HepG2 (cell line): Measurements from ENCODE around the gene KIF17. TPM values are rescaled to one million over a fixed set of nuclear protein-coding genes. Genes with fewer than 3 reads are reported as not detected.

Experiments
- ATAC-seq: fragments of 200-7000 bp; cut with Tn5 transposase; 3 replicates; pipeline ENCODE4 v1.9.1; 2020; ENCODE audit warnings: mild to moderate bottlenecking, moderate library complexity
- BruUV-seq: library from RNA; stranded (reverse); fragments of 400-500 nt; replicated peaks from 2 replicates; lab custom pipeline; 2021; lab: Mats Ljungman, UMichigan
- CTCF ChIA-PET: fragments of 300-600 bp; formaldehyde crosslinking; extraction: SDS; loops from one replicate; lab custom pipeline; 2021; ENCODE audit warnings: low total read pairs, inconsistent platforms, low intra/inter-chr PET ratio; lab: Yijun Ruan, JAX
- POLR2A ChIA-PET: fragments of 350-600 bp; sonication (Branson Sonifier 250); formaldehyde crosslinking; loops from one replicate; lab custom pipeline; 2020; ENCODE audit warnings: antibody characterized with exemption, inconsistent platforms; lab: Yijun Ruan, JAX
- DNase-seq: peaks from one replicate; pipeline ENCODE4 v3.0.0-alpha.2; 2015; ENCODE audit warnings: low spot score
- FAIRE-seq: peaks from 3 replicates; lab custom pipeline; 2011; peaks lifted over from hg19 to GRCh38; lab: Jason Lieb, UNC
- H2AFZ ChIP-seq: one replicate; pipeline ENCODE4 v1.6.1; 2011; ENCODE audit warnings: low read length, inconsistent platforms
- H3K27ac ChIP-seq: fragments of 300-600 bp; 3 replicates; pipeline ENCODE4 v1.8.0; 2011; ENCODE audit warnings: mixed run types, mild to moderate bottlenecking, mixed read lengths, low read length, inconsistent platforms; ENCODE audit not compliant: insufficient read depth; ENCODE audit errors: extremely low read length
- H3K27me3 ChIP-seq, 2 experiments: fragments of 200-600 bp in 1 of 2; 2 replicates in 1 of 2; 3 replicates in 1 of 2; pipeline versions ENCODE4 v1.6.0 to v1.8.0; 2011; ENCODE audit warnings: low read length in 2 of 2, mild to moderate bottlenecking in 2 of 2, moderate library complexity in 2 of 2, inconsistent platforms in 1 of 2; ENCODE audit not compliant: insufficient read depth in 2 of 2, control insufficient read depth in 1 of 2
- H3K36me3 ChIP-seq, 2 experiments: fragments of 200-600 bp in 1 of 2; replicated peaks in 1 of 2; 2 replicates in 1 of 2; 3 replicates in 1 of 2; pipeline versions ENCODE4 v1.5.1 to v1.8.0; 2011; ENCODE audit warnings: low read length in 2 of 2, inconsistent platforms in 1 of 2; ENCODE audit not compliant: insufficient read depth in 2 of 2, control insufficient read depth in 1 of 2
- H3K4me1 ChIP-seq: 2 replicates; pipeline ENCODE4 v1.5.1; 2012; ENCODE audit warnings: low read length, inconsistent platforms; ENCODE audit not compliant: insufficient read depth
- H3K4me2 ChIP-seq: 2 replicates; pipeline ENCODE4 v1.6.0; 2011; ENCODE audit warnings: low read depth, low read length, inconsistent platforms
- H3K4me3 ChIP-seq, 3 experiments: fragments of 200-600 bp in 1 of 3; sonication (generic), shearing (Covaris generic) in 1 of 3; replicated peaks in 1 of 3; 2 replicates each; pipeline ENCODE4 v1.5.1; 2011 to 2016; ENCODE audit warnings: low read length in 3 of 3, inconsistent platforms in 2 of 3, low read depth in 2 of 3, mild to moderate bottlenecking in 2 of 3, control low read depth in 1 of 3, mixed read lengths in 1 of 3; ENCODE audit not compliant: insufficient read depth in 1 of 3
- H3K79me2 ChIP-seq: one replicate; pipeline ENCODE4 v1.6.1; 2011; ENCODE audit warnings: low read length, inconsistent platforms; ENCODE audit not compliant: insufficient read depth
- H3K9ac ChIP-seq: 2 replicates; pipeline ENCODE4 v1.6.0; 2011; ENCODE audit warnings: mild to moderate bottlenecking, low read depth, low read length, inconsistent platforms; ENCODE audit not compliant: insufficient read depth
- H3K9me3 ChIP-seq: 2 replicates; pipeline ENCODE4 v1.5.1; 2012; ENCODE audit warnings: mild to moderate bottlenecking, low read length
- H4K20me1 ChIP-seq: 2 replicates; pipeline ENCODE4 v1.6.0; 2011; ENCODE audit warnings: inconsistent platforms, mild to moderate bottlenecking, low read length, moderate library complexity; ENCODE audit not compliant: insufficient read depth
- ETV5 ChIP-seq: IDR thresholded peaks from 2 replicates; pipeline ENCODE4 v1.6.1; 2018; ENCODE audit warnings: missing biosample characterization, missing genetic modification reagents, inconsistent platforms, borderline replicate concordance
- FOXA3 ChIP-seq: IDR thresholded peaks from 2 replicates; pipeline ENCODE4 v1.6.1; 2016; ENCODE audit warnings: missing genetic modification reagents, missing compliant biosample characterization
- FOXP1 ChIP-seq, 2 experiments: fragments of 450-650 bp in 1 of 2; IDR thresholded peaks; 2 replicates each; pipeline ENCODE4 v1.6.1; 2017 to 2018; ENCODE audit warnings: antibody characterized with exemption in 1 of 2
- GATAD2A ChIP-seq: IDR thresholded peaks from 2 replicates; pipeline ENCODE4 v1.6.1; 2016
- SALL1 ChIP-seq: sonication (generic); formaldehyde crosslinking; IDR thresholded peaks from 2 replicates; pipeline ENCODE4 v1.8.0; 2022; ENCODE audit warnings: mild to moderate bottlenecking, missing genetic modification reagents
- SOX5 ChIP-seq: IDR thresholded peaks from 2 replicates; pipeline ENCODE4 v1.6.1; 2016; ENCODE audit warnings: borderline replicate concordance
- SP5 ChIP-seq: IDR thresholded peaks from 2 replicates; pipeline ENCODE4 v1.6.1; 2016; ENCODE audit warnings: low read depth, borderline replicate concordance
- ZMYM3 ChIP-seq: sonication (generic); formaldehyde crosslinking; IDR thresholded peaks from 2 replicates; pipeline ENCODE4 v1.5.1; 2020; ENCODE audit warnings: mild to moderate bottlenecking, missing genetic modification reagents
- ZNF337 ChIP-seq: sonication (generic); formaldehyde crosslinking; IDR thresholded peaks from 2 replicates; pipeline ENCODE4 v1.5.1; 2020; ENCODE audit warnings: missing genetic modification reagents, low read depth, mild to moderate bottlenecking, borderline replicate concordance
- ZNF792 ChIP-seq: IDR thresholded peaks from 2 replicates; pipeline ENCODE4 v1.6.1; 2016
- WGBS: methylation state at CpG from one replicate; pipeline ENCODE4 v1.1.6; 2017; ENCODE audit warnings: low lambda C conversion rate; 5-methylcytosine and 5-hydroxymethylcytosine counted together
- in situ Hi-C: cut with HindIII; loops from 2 replicates; pipeline ENCODE4 v1.10.0; 2017; ENCODE audit warnings: low pct_unique_long_range_greater_than_20kb; ENCODE audit not compliant: extremely low pct_ligation_motif_present
- intact Hi-C: fragments of 100-400 bp; cut with micrococcal nuclease; formaldehyde crosslinking; loops from one replicate; pipeline ENCODE4 v1.10.0; 2022; ENCODE audit not compliant: unreplicated experiment
- polyA plus RNA-seq, 8 experiments: library from polyadenylated mRNA; depleted of rRNA in 3 of 8; stranded (reverse) in 7 of 8; unstranded in 1 of 8; fragments of >200 nt; fragmentation: Illumina TruSeq in 4 of 8; extraction: Trizol in 4 of 8; gene quantifications; 2 replicates each; pipeline versions ENCODE4 v1.2.1 to v1.2.3, GENCODE V29; 2011 to 2016; ENCODE audit warnings: low read depth in 4 of 8, missing spikeins in 1 of 8, mixed read lengths in 1 of 8; ENCODE audit not compliant: insufficient read depth in 1 of 8
- total RNA-seq, 5 experiments: library from RNA; depleted of rRNA; stranded (reverse); fragments of >200 nt; fragmentation: Illumina TruSeq; extraction: Trizol; gene quantifications; 2 replicates each; pipeline ENCODE4 v1.2.3, GENCODE V29; 2016; ENCODE audit warnings: low read depth in 1 of 5
- TF ChIP-seq, protein P1 (sequence below): sonication (generic); formaldehyde crosslinking; IDR thresholded peaks from 2 replicates; pipeline ENCODE4 v1.4.0; 2020; ENCODE audit warnings: mild to moderate bottlenecking, missing genetic modification reagents, borderline replicate concordance
- TF ChIP-seq, protein P2 (sequence below): sonication (generic); formaldehyde crosslinking; IDR thresholded peaks from 2 replicates; pipeline ENCODE4; 2020; ENCODE audit warnings: missing genetic modification reagents, mild to moderate bottlenecking, borderline replicate concordance
- TF ChIP-seq, protein P3 (sequence below): IDR thresholded peaks from 2 replicates; pipeline ENCODE4 v1.4.0; 2020; ENCODE audit warnings: mild to moderate bottlenecking, missing genetic modification reagents

Gene KIF17
- total and polyA plus RNA-seq, 2 of the 13 experiments (the other 11 are each of a cell fraction or from before 2014, with no cell fraction given) = 0.24 to 0.44 TPM

DNA sequence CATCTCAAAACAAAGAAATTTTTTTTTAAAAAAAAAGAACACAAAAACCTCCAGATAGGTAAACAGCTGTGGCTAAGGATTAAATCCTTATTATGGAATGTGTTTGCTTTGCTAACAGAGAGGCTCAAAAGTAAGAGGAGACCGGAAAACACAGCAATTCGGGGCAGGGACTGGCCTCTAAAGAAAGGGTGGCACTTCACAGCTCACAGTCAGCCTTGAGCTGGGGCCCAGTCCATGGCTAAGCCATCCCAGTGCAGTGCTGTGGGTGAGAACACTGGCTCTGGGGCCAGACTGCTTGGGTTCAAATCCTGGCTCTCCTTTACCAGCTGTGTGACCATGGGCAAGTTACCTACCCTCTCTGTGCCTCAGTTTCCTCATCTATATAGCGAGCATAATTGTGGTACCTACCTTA is 28.2 kb downstream of the KIF17 start:
- peak; percentile 55 for DNase-seq
- peaks cover 3 to 39% of the 10 kb centered on the region in 2 experiments; a peak in 4 of 5 replicates for H3K27me3 ChIP-seq
- ChIA-PET CTCF (no interaction called here), POLR2A (interaction anchor here (1.0 to 1.1 kb wide), 2 partner anchors 28 to 97 kb away, joined by 3 to 4 read pairs; partner anchors contain the start of genes DDOST and HP1BP3)
- H3K4me1 ChIP-seq = peaks cover 41% of the 10 kb centered on the region
- ATAC-seq = peak; percentile 54
- 19% methylated on average over 3 of the region's 3 CpGs for WGBS
- H3K9ac ChIP-seq = no peak overlapping the region
- H4K20me1 ChIP-seq = no peaks in the 10 kb centered on the region
- no peak overlapping the region for H3K4me3 ChIP-seq
- no peaks in the 10 kb centered on the region for H3K79me2 ChIP-seq
- no peak overlapping the region for H2AFZ ChIP-seq
- no TSS peak for BruUV-seq
- no peak overlapping the region for H3K27ac ChIP-seq
- no peaks in the 10 kb centered on the region for H3K9me3 ChIP-seq
- no peaks in the 10 kb centered on the region for H3K36me3 ChIP-seq
- H3K4me2 ChIP-seq = 0 out of 2 replicates have a peak overlapping the region, but pooled peaks have one; percentile 2
- intact Hi-C loops (no loop called here), in situ Hi-C loops (loop anchor here (5.0 kb wide), 1 partner anchor 508 kb away; no protein-coding TSS in a partner anchor)
- peak; percentile 34 for FAIRE-seq
- TF ChIP-seq ETV5 (peak; percentile 44; the same call in 1 of the 2 replicates), SP5 (CRISPR knock-in tag) (0 out of 2 replicates have a peak, but pooled peaks have one; percentile 11), ZMYM3 (CRISPR knock-in tag) (peak; percentile 82), SALL1 (CRISPR knock-in tag) (0 out of 2 replicates have a peak, but pooled peaks have one; percentile 23), SOX5 (CRISPR knock-in tag) (peak; percentile 75; the same call in 1 of the 2 replicates), ZNF337 (CRISPR knock-in tag) (no peak), FOXA3 (CRISPR knock-in tag) (peak; percentile 43; the same call in 1 of the 2 replicates), GATAD2A (peak; percentile 60), ZNF792 (CRISPR knock-in tag) (0 out of 2 replicates have a peak, but pooled peaks have one; percentile 25), FOXP1 (IDR thresholded peaks at IDR 0.05) (no peak), FOXP1 (CRISPR knock-in tag; IDR thresholded peaks at IDR 0.05) (peak; percentile 34; the same call in 1 of the 2 replicates)
- TF ChIP-seq, protein P1, sequence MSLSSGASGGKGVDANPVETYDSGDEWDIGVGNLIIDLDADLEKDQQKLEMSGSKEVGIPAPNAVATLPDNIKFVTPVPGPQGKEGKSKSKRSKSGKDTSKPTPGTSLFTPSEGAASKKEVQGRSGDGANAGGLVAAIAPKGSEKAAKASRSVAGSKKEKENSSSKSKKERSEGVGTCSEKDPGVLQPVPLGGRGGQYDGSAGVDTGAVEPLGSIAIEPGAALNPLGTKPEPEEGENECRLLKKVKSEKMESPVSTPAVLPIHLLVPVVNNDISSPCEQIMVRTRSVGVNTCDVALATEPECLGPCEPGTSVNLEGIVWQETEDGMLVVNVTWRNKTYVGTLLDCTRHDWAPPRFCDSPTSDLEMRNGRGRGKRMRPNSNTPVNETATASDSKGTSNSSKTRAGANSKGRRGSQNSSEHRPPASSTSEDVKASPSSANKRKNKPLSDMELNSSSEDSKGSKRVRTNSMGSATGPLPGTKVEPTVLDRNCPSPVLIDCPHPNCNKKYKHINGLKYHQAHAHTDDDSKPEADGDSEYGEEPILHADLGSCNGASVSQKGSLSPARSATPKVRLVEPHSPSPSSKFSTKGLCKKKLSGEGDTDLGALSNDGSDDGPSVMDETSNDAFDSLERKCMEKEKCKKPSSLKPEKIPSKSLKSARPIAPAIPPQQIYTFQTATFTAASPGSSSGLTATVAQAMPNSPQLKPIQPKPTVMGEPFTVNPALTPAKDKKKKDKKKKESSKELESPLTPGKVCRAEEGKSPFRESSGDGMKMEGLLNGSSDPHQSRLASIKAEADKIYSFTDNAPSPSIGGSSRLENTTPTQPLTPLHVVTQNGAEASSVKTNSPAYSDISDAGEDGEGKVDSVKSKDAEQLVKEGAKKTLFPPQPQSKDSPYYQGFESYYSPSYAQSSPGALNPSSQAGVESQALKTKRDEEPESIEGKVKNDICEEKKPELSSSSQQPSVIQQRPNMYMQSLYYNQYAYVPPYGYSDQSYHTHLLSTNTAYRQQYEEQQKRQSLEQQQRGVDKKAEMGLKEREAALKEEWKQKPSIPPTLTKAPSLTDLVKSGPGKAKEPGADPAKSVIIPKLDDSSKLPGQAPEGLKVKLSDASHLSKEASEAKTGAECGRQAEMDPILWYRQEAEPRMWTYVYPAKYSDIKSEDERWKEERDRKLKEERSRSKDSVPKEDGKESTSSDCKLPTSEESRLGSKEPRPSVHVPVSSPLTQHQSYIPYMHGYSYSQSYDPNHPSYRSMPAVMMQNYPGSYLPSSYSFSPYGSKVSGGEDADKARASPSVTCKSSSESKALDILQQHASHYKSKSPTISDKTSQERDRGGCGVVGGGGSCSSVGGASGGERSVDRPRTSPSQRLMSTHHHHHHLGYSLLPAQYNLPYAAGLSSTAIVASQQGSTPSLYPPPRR = peak; percentile 14; the same call in 1 of the 2 replicates
- TF ChIP-seq, protein P2, sequence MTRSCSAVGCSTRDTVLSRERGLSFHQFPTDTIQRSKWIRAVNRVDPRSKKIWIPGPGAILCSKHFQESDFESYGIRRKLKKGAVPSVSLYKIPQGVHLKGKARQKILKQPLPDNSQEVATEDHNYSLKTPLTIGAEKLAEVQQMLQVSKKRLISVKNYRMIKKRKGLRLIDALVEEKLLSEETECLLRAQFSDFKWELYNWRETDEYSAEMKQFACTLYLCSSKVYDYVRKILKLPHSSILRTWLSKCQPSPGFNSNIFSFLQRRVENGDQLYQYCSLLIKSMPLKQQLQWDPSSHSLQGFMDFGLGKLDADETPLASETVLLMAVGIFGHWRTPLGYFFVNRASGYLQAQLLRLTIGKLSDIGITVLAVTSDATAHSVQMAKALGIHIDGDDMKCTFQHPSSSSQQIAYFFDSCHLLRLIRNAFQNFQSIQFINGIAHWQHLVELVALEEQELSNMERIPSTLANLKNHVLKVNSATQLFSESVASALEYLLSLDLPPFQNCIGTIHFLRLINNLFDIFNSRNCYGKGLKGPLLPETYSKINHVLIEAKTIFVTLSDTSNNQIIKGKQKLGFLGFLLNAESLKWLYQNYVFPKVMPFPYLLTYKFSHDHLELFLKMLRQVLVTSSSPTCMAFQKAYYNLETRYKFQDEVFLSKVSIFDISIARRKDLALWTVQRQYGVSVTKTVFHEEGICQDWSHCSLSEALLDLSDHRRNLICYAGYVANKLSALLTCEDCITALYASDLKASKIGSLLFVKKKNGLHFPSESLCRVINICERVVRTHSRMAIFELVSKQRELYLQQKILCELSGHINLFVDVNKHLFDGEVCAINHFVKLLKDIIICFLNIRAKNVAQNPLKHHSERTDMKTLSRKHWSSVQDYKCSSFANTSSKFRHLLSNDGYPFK (CRISPR knock-in tag) = no peak
- TF ChIP-seq, protein P3, sequence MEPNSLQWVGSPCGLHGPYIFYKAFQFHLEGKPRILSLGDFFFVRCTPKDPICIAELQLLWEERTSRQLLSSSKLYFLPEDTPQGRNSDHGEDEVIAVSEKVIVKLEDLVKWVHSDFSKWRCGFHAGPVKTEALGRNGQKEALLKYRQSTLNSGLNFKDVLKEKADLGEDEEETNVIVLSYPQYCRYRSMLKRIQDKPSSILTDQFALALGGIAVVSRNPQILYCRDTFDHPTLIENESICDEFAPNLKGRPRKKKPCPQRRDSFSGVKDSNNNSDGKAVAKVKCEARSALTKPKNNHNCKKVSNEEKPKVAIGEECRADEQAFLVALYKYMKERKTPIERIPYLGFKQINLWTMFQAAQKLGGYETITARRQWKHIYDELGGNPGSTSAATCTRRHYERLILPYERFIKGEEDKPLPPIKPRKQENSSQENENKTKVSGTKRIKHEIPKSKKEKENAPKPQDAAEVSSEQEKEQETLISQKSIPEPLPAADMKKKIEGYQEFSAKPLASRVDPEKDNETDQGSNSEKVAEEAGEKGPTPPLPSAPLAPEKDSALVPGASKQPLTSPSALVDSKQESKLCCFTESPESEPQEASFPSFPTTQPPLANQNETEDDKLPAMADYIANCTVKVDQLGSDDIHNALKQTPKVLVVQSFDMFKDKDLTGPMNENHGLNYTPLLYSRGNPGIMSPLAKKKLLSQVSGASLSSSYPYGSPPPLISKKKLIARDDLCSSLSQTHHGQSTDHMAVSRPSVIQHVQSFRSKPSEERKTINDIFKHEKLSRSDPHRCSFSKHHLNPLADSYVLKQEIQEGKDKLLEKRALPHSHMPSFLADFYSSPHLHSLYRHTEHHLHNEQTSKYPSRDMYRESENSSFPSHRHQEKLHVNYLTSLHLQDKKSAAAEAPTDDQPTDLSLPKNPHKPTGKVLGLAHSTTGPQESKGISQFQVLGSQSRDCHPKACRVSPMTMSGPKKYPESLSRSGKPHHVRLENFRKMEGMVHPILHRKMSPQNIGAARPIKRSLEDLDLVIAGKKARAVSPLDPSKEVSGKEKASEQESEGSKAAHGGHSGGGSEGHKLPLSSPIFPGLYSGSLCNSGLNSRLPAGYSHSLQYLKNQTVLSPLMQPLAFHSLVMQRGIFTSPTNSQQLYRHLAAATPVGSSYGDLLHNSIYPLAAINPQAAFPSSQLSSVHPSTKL (CRISPR knock-in tag) = peak; percentile 20; the same call in 1 of the 2 replicates
